GM23338 (cell line): ENCODE measurements around the gene GGT5. TPM values are rescaled to one million over a fixed set of nuclear protein-coding genes. Genes with fewer than 3 reads are reported as not detected.

Source experiments
- ATAC-seq: fragments of 200-7000 bp; cut with Tn5 transposase; 3 replicates; pipeline ENCODE4 v1.9.1; 2020
- DNase-seq: peaks from one replicate; pipeline ENCODE4 v3.0.0-alpha.2; 2015; ENCODE audit warnings: low spot score
- H2AFZ ChIP-seq: fragments of 200-600 bp; sonication (generic); 2 replicates; pipeline ENCODE4 v1.8.0; 2016; ENCODE audit warnings: antibody characterized with exemption, mild to moderate bottlenecking, moderate library complexity
- H3F3A ChIP-seq: fragments of 200-600 bp; sonication (generic); replicated peaks from 2 replicates; pipeline ENCODE4 v1.8.0; 2017; ENCODE audit warnings: antibody characterized with exemption, mixed run types, low read depth
- H3K27ac ChIP-seq: fragments of 200-600 bp; sonication (generic); 2 replicates; pipeline ENCODE4 v1.6.1; 2016; ENCODE audit warnings: low read depth
- H3K27me3 ChIP-seq: fragments of 200-600 bp; sonication (generic); 2 replicates; pipeline ENCODE4 v1.8.0; 2016; ENCODE audit warnings: mild to moderate bottlenecking, mixed run types, moderate library complexity; ENCODE audit not compliant: insufficient read depth
- H3K36me3 ChIP-seq: fragments of 200-600 bp; sonication (generic); 2 replicates; pipeline ENCODE4 v1.8.0; 2016; ENCODE audit warnings: mild to moderate bottlenecking; ENCODE audit not compliant: insufficient read depth
- H3K4me1 ChIP-seq: fragments of 200-600 bp; sonication (generic); 2 replicates; pipeline ENCODE4 v1.8.0; 2016; ENCODE audit warnings: mild to moderate bottlenecking, moderate library complexity; ENCODE audit not compliant: insufficient read depth
- H3K4me2 ChIP-seq: fragments of 200-600 bp; sonication (generic); 2 replicates; pipeline ENCODE4 v1.7.1; 2017; ENCODE audit warnings: mixed run types
- H3K4me3 ChIP-seq: fragments of 200-600 bp; sonication (generic); 2 replicates; pipeline ENCODE4 v1.6.1; 2016; ENCODE audit warnings: mixed run types
- H3K79me2 ChIP-seq: fragments of 200-600 bp; sonication (generic); replicated peaks from 2 replicates; pipeline ENCODE4 v1.8.0; 2017; ENCODE audit warnings: mild to moderate bottlenecking; ENCODE audit not compliant: insufficient read depth
- H3K9me2 ChIP-seq: fragments of 200-600 bp; sonication (generic); 2 replicates; pipeline ENCODE4 v1.8.0; 2017; ENCODE audit not compliant: insufficient read depth
- H4K20me1 ChIP-seq: fragments of 200-600 bp; sonication (generic); replicated peaks from 2 replicates; pipeline ENCODE4 v1.8.0; 2017; ENCODE audit warnings: mild to moderate bottlenecking; ENCODE audit not compliant: insufficient read depth
- H3K27ac Mint-ChIP-seq: 2 replicates; pipeline ENCODE4 v1.8.0; 2020; ENCODE audit warnings: inconsistent platforms, mild to moderate bottlenecking, moderate library complexity, mixed read lengths
- H3K27me3 Mint-ChIP-seq: 3 replicates; pipeline ENCODE4 v1.8.0; 2022; ENCODE audit warnings: low read depth, mild to moderate bottlenecking, moderate library complexity, mixed read lengths, inconsistent platforms; ENCODE audit not compliant: insufficient read depth, poor library complexity
- H3K36me3 Mint-ChIP-seq: 3 replicates; pipeline ENCODE4 v1.8.0; 2021; ENCODE audit warnings: low read depth, mild to moderate bottlenecking, inconsistent platforms, moderate library complexity, mixed read lengths
- H3K4me1 Mint-ChIP-seq: 3 replicates; pipeline ENCODE4 v1.8.0; 2020; ENCODE audit warnings: mild to moderate bottlenecking, inconsistent platforms, mixed read lengths
- H3K4me3 Mint-ChIP-seq: 3 replicates; pipeline ENCODE4 v1.8.0; 2021; ENCODE audit warnings: moderate library complexity, mild to moderate bottlenecking, inconsistent platforms, mixed read lengths
- H3K9me3 Mint-ChIP-seq: 3 replicates; pipeline ENCODE4 v1.8.0; 2020; ENCODE audit warnings: moderate library complexity, mild to moderate bottlenecking, inconsistent platforms, mixed read lengths
- CREB1 ChIP-seq: fragments of 250-450 bp; sonication (Bioruptor Pico); IDR thresholded peaks from 2 replicates; pipeline ENCODE4 v1.5.0; 2020; ENCODE audit warnings: low read depth, mild to moderate bottlenecking, moderate library complexity
- EZH2 ChIP-seq: fragments of 200-600 bp; sonication (generic); IDR thresholded peaks from one replicate; pipeline ENCODE4 v1.8.0; 2017; ENCODE audit warnings: antibody characterized with exemption, mild to moderate bottlenecking, low read depth; ENCODE audit not compliant: unreplicated experiment
- EZH2phosphoT487 ChIP-seq: fragments of 200-600 bp; sonication (generic); IDR thresholded peaks from one replicate; pipeline ENCODE4 v1.8.1; 2018; ENCODE audit warnings: antibody characterized with exemption; ENCODE audit not compliant: unreplicated experiment
- JUNB ChIP-seq: IDR thresholded peaks from one replicate; pipeline ENCODE4 v1.6.1; 2016; ENCODE audit warnings: antibody characterized with exemption; ENCODE audit not compliant: unreplicated experiment
- NANOG ChIP-seq: IDR thresholded peaks from 2 replicates; pipeline ENCODE4 v1.6.1; 2016; ENCODE audit warnings: antibody characterized with exemption, borderline replicate concordance
- POLR2AphosphoS5 ChIP-seq: IDR thresholded peaks from 2 replicates; pipeline ENCODE4 v1.6.1; 2016; ENCODE audit warnings: antibody characterized with exemption, low read depth
- STAT1 ChIP-seq: IDR thresholded peaks from one replicate; pipeline ENCODE4 v1.6.1; 2016; ENCODE audit warnings: antibody characterized with exemption; ENCODE audit not compliant: unreplicated experiment
- ZNF114 ChIP-seq: fragments of 250-450 bp; sonication (Bioruptor Pico); IDR thresholded peaks from 2 replicates; pipeline ENCODE4 v1.5.0; 2020; ENCODE audit warnings: mild to moderate bottlenecking, moderate library complexity
- ZNF331 ChIP-seq: fragments of 250-450 bp; sonication (Bioruptor Pico); IDR thresholded peaks from 2 replicates; pipeline ENCODE4 v1.5.0; 2020; ENCODE audit warnings: low read depth, mild to moderate bottlenecking, moderate library complexity
- polyA plus RNA-seq: library from polyadenylated mRNA; unstranded; fragments of >200 nt; fragmentation: Nextera tagmentation; extraction: Ambion mirVana; gene quantifications from 2 replicates; pipeline ENCODE4 v1.2.1, GENCODE V29; 2016
- total RNA-seq: library from RNA; depleted of rRNA; stranded (reverse); fragments of >200 nt; shearing (Covaris generic); gene quantifications from 2 replicates; pipeline ENCODE4 v1.2.3, GENCODE V29; 2014
- TF ChIP-seq, protein P1 (sequence below): IDR thresholded peaks from one replicate; pipeline ENCODE4 v1.6.1; 2018; ENCODE audit warnings: antibody characterized with exemption; ENCODE audit not compliant: unreplicated experiment
- TF ChIP-seq, protein P2 (sequence below): fragments of 250-450 bp; sonication (Bioruptor Pico); IDR thresholded peaks from 2 replicates; pipeline ENCODE4 v1.5.0; 2020; ENCODE audit warnings: mild to moderate bottlenecking, moderate library complexity
- TF ChIP-seq, protein P3 (sequence below): IDR thresholded peaks from 2 replicates; pipeline ENCODE4 v1.6.1; 2016; ENCODE audit warnings: antibody characterized with exemption
- TF ChIP-seq, protein P4 (sequence below), 2 experiments: fragments of 200-600 bp in 1 of 2; sonication (generic) in 1 of 2; conservative IDR thresholded peaks; 2 replicates each; pipeline versions ENCODE4 v1.5.1 to v1.6.1; 2016 to 2017; ENCODE audit warnings: antibody characterized with exemption in 2 of 2, low read depth in 2 of 2, mild to moderate bottlenecking in 2 of 2, moderate library complexity in 1 of 2

Gene GGT5
- total and polyA plus RNA-seq, 2 experiments from 2014 or later, result not detected

DNA sequence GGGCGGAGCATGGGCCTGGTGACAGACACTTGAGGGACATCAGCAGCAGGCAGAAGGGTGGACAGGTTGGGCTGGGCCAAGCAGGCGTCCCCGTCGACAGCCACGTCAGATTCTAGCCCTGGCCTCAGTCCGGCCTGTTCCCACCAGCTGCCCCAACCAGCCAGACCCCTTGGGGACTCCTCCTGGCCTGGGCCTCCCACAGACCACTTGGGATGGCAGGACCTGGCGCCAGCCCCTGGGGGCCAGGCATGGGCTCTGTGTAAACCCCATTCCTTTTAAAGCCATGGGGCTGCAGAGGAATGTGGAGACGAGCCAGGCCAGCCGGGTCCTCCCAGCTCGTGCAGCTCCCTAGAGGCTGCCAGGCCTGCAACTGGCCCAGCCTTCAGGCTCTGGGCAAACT is 68.3 kb downstream of the GGT5 start:
- Histone ChIP-seq H3K9me2 (no peaks in the 10 kb centered on the region), H3K27me3 (no peaks in the 10 kb centered on the region), H3K4me2 (no peak overlapping the region), H3K4me1 (peaks cover 7% of the 10 kb centered on the region; the same call in 1 of the 2 replicates), H3K79me2 (no peaks in the 10 kb centered on the region), H3K4me3 (no peak overlapping the region), H2AFZ (no peak overlapping the region), H3K27ac (no peak overlapping the region), H3K36me3 (no peaks in the 10 kb centered on the region), H3F3A (no peaks in the 10 kb centered on the region), H4K20me1 (no peaks in the 10 kb centered on the region)
- Mint-ChIP-seq H3K36me3 (peaks cover 12% of the 10 kb centered on the region; the same call in 2 of the 3 replicates), H3K4me3 (no peak overlapping the region), H3K9me3 (no peaks in the 10 kb centered on the region), H3K4me1 (peaks cover 9% of the 10 kb centered on the region; the same call in 1 of the 3 replicates), H3K27ac (no peak overlapping the region), H3K27me3 (peaks cover 15% of the 10 kb centered on the region)
- no peak for TF ChIP-seq ZNF114 (CRISPR knock-in tag)
- TF ChIP-seq STAT1, result no peak
- TF ChIP-seq, protein P1, sequence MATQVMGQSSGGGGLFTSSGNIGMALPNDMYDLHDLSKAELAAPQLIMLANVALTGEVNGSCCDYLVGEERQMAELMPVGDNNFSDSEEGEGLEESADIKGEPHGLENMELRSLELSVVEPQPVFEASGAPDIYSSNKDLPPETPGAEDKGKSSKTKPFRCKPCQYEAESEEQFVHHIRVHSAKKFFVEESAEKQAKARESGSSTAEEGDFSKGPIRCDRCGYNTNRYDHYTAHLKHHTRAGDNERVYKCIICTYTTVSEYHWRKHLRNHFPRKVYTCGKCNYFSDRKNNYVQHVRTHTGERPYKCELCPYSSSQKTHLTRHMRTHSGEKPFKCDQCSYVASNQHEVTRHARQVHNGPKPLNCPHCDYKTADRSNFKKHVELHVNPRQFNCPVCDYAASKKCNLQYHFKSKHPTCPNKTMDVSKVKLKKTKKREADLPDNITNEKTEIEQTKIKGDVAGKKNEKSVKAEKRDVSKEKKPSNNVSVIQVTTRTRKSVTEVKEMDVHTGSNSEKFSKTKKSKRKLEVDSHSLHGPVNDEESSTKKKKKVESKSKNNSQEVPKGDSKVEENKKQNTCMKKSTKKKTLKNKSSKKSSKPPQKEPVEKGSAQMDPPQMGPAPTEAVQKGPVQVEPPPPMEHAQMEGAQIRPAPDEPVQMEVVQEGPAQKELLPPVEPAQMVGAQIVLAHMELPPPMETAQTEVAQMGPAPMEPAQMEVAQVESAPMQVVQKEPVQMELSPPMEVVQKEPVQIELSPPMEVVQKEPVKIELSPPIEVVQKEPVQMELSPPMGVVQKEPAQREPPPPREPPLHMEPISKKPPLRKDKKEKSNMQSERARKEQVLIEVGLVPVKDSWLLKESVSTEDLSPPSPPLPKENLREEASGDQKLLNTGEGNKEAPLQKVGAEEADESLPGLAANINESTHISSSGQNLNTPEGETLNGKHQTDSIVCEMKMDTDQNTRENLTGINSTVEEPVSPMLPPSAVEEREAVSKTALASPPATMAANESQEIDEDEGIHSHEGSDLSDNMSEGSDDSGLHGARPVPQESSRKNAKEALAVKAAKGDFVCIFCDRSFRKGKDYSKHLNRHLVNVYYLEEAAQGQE, result no peak
- no peak for TF ChIP-seq JUNB
- TF ChIP-seq ZNF331 (CRISPR knock-in tag), result no peak
- TF ChIP-seq, protein P2, sequence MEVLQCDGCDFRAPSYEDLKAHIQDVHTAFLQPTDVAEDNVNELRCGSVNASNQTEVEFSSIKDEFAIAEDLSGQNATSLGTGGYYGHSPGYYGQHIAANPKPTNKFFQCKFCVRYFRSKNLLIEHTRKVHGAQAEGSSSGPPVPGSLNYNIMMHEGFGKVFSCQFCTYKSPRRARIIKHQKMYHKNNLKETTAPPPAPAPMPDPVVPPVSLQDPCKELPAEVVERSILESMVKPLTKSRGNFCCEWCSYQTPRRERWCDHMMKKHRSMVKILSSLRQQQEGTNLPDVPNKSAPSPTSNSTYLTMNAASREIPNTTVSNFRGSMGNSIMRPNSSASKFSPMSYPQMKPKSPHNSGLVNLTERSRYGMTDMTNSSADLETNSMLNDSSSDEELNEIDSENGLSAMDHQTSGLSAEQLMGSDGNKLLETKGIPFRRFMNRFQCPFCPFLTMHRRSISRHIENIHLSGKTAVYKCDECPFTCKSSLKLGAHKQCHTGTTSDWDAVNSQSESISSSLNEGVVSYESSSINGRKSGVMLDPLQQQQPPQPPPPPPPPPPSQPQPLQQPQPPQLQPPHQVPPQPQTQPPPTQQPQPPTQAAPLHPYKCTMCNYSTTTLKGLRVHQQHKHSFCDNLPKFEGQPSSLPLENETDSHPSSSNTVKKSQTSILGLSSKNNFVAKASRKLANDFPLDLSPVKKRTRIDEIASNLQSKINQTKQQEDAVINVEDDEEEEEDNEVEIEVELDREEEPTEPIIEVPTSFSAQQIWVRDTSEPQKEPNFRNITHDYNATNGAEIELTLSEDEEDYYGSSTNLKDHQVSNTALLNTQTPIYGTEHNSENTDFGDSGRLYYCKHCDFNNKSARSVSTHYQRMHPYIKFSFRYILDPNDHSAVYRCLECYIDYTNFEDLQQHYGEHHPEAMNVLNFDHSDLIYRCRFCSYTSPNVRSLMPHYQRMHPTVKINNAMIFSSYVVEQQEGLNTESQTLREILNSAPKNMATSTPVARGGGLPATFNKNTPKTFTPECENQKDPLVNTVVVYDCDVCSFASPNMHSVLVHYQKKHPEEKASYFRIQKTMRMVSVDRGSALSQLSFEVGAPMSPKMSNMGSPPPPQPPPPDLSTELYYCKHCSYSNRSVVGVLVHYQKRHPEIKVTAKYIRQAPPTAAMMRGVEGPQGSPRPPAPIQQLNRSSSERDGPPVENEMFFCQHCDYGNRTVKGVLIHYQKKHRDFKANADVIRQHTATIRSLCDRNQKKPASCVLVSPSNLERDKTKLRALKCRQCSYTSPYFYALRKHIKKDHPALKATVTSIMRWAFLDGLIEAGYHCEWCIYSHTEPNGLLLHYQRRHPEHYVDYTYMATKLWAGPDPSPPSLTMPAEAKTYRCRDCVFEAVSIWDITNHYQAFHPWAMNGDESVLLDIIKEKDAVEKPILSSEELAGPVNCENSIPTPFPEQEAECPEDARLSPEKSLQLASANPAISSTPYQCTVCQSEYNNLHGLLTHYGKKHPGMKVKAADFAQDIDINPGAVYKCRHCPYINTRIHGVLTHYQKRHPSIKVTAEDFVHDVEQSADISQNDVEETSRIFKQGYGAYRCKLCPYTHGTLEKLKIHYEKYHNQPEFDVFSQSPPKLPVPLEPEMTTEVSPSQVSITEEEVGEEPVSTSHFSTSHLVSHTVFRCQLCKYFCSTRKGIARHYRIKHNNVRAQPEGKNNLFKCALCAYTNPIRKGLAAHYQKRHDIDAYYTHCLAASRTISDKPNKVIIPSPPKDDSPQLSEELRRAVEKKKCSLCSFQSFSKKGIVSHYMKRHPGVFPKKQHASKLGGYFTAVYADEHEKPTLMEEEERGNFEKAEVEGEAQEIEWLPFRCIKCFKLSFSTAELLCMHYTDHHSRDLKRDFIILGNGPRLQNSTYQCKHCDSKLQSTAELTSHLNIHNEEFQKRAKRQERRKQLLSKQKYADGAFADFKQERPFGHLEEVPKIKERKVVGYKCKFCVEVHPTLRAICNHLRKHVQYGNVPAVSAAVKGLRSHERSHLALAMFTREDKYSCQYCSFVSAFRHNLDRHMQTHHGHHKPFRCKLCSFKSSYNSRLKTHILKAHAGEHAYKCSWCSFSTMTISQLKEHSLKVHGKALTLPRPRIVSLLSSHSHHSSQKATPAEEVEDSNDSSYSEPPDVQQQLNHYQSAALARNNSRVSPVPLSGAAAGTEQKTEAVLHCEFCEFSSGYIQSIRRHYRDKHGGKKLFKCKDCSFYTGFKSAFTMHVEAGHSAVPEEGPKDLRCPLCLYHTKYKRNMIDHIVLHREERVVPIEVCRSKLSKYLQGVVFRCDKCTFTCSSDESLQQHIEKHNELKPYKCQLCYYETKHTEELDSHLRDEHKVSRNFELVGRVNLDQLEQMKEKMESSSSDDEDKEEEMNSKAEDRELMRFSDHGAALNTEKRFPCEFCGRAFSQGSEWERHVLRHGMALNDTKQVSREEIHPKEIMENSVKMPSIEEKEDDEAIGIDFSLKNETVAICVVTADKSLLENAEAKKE (CRISPR knock-in tag), result no peak
- TF ChIP-seq EZH2phosphoT487, result no peak
- TF ChIP-seq EZH2, result no peak
- TF ChIP-seq, protein P3, sequence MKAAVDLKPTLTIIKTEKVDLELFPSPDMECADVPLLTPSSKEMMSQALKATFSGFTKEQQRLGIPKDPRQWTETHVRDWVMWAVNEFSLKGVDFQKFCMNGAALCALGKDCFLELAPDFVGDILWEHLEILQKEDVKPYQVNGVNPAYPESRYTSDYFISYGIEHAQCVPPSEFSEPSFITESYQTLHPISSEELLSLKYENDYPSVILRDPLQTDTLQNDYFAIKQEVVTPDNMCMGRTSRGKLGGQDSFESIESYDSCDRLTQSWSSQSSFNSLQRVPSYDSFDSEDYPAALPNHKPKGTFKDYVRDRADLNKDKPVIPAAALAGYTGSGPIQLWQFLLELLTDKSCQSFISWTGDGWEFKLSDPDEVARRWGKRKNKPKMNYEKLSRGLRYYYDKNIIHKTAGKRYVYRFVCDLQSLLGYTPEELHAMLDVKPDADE, result no peak
- TF ChIP-seq POLR2AphosphoS5, result no peak
- no peak for TF ChIP-seq NANOG
- TF ChIP-seq CREB1 (CRISPR knock-in tag), result no peak
- TF ChIP-seq, protein P4, sequence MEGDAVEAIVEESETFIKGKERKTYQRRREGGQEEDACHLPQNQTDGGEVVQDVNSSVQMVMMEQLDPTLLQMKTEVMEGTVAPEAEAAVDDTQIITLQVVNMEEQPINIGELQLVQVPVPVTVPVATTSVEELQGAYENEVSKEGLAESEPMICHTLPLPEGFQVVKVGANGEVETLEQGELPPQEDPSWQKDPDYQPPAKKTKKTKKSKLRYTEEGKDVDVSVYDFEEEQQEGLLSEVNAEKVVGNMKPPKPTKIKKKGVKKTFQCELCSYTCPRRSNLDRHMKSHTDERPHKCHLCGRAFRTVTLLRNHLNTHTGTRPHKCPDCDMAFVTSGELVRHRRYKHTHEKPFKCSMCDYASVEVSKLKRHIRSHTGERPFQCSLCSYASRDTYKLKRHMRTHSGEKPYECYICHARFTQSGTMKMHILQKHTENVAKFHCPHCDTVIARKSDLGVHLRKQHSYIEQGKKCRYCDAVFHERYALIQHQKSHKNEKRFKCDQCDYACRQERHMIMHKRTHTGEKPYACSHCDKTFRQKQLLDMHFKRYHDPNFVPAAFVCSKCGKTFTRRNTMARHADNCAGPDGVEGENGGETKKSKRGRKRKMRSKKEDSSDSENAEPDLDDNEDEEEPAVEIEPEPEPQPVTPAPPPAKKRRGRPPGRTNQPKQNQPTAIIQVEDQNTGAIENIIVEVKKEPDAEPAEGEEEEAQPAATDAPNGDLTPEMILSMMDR (conservative IDR thresholded peaks at IDR 0.05; ENCODE audit: low read depth in 2 of 2), result no peak
- DNase-seq (no peak), ATAC-seq (no peak)
